ENCODE results near the gene ATP8B3.

The ATP8B3 gene

DNA sequence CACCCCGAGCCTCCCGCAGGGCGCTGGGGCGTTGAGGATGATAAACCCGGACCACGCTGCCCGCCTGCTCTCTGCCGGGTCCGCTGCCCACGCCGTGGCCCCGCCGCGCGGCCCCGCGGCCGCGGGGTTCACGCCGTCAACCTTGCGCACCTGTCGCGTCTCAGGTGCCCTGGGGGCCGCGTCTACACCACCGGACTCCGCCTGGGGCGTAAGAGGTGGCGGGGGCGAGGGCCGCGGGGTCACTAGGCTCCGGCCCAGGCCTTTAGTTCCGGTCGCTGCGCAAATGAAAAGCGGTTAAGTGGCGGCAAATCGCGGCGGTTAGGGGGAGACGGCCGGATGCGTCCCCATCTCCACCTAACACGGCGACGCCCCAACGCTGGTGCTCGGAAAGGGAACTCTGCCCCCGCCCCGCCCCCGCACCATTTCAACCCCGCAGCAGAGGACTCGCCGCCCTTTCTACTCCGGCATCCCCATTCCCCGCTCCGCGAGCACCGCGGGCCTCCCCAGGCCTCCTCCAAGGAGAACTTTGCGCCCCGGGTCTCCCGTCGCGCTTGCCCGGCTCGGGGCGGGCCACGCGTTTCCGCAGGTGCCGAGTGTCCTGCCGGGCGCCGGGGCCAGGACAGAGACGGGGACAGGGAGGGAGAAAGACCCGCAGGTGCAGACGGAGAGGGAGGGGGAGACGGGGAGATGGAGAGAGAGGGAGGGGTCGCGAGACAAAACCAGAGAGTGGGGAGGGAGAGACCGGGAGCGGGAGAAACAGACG lies 54.4 kb downstream of the ATP8B3 start:
- no peak for DNase-seq (ENCODE audit: low read depth in 3 of 3)

DNA sequence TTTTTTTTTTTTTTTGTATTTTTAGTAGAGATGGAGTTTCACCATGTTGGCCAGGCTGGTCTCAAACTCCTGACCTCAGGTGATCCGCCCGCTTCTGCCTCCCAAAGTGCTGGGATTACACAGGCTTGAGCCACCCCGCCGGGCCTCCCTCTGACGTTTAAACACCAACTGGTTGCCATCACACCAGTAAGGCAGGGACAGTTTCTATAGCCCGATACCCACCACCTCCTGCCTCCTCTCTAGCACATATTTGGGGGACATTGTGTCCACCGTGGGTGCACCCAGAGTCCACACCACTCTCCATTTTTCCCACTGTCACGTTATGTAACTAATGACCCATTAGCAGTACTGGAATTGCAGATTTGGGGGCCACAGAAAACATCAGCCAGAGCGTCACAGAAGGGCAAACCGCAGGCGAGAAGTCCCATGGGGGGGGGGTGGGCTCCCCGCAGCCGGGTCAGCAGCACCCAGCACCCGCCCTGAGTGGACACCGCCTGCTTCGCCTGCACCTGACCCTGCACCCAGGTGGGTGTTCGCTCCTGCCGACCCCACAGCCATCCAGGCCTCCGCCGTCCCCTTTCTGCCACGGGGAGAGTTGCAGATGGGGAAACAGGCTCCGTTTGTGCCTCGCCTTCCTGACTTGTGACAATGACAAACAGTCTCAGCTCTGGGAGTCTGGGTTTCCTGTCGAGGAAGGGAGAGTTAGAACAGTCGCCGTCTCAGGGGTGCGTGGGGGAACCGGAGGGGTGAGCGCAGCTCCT lies 55.2 kb downstream of the ATP8B3 start:
- no peak for DNase-seq (ENCODE audit: low read depth in 3 of 3)

GRCh38 chr19:1756264-1756663 lies 55.8 kb downstream of the ATP8B3 start:
- DNase-seq (ENCODE audit: low read depth in 3 of 3), result no peak

- DNase-seq (ENCODE audit: low read depth in 3 of 3), result no peak
Measured at GRCh38 chr19:1755467-1756171, 56.5 kb downstream of the ATP8B3 start.

GRCh38 chr19:1754636-1755466 lies 57.2 kb downstream of the ATP8B3 start:
- DNase-seq (ENCODE audit: low read depth in 3 of 3), result no peak

DNA sequence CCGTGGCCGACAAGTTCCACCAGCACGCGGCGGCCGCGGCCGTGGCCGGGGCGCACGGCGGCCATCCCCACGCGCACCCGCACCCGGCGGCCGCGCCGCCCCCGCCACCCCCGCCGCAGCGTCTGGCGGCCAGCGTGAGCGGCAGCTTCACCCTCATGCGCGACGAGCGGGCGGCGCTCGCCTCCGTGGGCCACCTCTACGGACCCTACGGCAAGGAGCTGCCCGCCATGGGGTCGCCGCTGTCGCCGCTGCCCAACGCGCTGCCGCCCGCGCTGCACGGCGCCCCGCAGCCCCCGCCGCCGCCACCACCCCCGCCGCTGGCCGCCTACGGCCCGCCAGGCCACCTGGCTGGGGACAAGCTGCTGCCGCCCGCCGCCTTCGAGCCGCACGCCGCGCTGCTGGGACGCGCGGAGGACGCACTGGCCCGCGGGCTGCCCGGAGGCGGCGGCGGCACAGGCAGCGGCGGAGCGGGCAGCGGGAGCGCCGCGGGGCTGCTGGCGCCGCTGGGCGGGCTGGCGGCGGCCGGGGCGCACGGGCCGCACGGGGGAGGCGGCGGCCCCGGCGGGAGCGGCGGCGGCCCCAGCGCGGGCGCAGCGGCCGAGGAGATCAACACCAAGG lies 57.9 kb downstream of the ATP8B3 start:
- DNase-seq (ENCODE audit: low read depth in 3 of 3), result no peak

DNA sequence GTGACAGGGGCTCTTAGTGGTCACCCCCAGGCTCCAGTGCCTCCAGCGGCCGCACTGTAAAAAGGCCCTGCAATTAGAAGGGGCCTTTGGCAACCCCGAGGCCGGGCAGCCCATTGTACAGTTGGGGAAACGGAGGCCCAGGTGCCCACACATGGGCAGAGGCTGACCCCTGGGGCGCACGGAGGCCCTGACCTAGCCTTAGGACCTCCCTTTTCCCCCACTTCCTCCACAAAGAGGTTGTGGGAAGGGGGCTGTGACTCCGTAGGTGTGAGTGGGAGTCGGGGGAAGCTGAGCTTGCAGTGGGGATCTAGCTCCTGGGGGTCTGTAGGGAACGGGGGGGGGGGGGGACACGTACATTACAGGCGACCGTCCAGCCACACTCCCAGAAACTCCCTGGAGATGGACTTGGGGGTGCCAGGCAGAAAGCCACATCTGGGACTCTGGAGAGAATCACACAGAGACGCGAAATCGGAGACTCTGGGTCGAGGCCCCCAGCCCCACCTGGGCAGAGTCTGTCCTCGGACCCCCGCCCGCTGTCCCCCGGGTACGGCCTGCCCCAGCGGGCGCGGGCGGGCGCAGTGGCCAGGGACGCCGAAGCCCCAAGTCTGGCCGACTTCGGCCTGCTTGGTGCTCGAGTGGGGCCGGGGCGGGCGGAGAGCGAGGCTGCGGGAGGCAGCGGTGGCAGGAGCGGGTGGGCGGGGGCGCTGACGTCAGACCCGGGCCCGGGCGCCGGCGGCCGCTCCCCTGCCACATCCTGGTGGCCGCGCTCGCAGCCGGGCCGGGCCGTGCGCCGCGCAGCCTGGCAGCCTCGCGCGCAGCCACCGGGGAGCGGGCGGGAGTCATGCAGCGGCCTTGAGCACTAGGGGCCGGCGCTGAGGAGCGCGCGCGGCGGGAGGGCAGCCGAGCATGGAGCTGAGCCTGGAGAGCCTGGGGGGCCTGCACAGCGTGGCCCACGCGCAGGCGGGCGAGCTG lies 59.0 kb downstream of the ATP8B3 start, which contains the start of gene ONECUT3:
ONECUT3 (plus strand) TSS at position 750 of the 972 bp plus-strand sequence; CDS start at position 907, 157 bp downstream.
- no peak for DNase-seq (ENCODE audit: low read depth in 3 of 3)

GRCh38 chr19:1752009-1752756 lies 59.9 kb downstream of the ATP8B3 start:
- DNase-seq (ENCODE audit: low read depth in 3 of 3), result no peak

DNA sequence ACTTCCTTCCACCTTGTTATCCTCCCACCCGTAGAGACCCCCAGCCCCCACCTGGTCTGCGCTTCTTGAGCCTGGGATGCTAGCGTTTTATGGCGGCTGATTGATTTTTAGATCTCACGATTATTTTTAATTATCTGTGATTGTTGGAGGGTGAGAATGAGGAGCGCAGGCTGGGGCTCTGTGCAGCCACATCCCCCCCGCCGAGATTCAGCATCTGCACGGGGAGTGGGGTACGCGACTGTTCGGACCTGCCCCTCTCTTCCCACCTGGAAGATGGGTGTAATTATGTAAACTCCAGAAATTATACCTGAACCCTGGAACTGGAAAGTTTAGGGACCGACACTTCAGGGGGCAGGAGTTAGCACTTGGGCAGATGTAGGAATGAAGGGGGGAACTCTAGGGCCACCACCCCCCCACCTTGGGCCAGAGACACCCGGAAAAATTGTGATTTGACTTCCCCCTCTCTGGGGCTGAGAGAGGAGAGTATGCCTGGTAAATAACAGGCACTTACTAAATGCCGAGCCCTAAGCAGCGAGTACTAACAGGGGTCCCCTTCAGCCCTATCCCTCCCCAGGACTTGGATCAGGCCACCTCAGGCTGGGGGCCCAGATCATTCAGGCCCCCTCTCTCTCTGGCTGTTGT lies 60.6 kb downstream of the ATP8B3 start:
- DNase-seq (ENCODE audit: low read depth in 3 of 3), result no peak

- no peak for DNase-seq (ENCODE audit: low read depth in 3 of 3)
Measured at GRCh38 chr19:1750343-1751021, 61.6 kb downstream of the ATP8B3 start.

DNA sequence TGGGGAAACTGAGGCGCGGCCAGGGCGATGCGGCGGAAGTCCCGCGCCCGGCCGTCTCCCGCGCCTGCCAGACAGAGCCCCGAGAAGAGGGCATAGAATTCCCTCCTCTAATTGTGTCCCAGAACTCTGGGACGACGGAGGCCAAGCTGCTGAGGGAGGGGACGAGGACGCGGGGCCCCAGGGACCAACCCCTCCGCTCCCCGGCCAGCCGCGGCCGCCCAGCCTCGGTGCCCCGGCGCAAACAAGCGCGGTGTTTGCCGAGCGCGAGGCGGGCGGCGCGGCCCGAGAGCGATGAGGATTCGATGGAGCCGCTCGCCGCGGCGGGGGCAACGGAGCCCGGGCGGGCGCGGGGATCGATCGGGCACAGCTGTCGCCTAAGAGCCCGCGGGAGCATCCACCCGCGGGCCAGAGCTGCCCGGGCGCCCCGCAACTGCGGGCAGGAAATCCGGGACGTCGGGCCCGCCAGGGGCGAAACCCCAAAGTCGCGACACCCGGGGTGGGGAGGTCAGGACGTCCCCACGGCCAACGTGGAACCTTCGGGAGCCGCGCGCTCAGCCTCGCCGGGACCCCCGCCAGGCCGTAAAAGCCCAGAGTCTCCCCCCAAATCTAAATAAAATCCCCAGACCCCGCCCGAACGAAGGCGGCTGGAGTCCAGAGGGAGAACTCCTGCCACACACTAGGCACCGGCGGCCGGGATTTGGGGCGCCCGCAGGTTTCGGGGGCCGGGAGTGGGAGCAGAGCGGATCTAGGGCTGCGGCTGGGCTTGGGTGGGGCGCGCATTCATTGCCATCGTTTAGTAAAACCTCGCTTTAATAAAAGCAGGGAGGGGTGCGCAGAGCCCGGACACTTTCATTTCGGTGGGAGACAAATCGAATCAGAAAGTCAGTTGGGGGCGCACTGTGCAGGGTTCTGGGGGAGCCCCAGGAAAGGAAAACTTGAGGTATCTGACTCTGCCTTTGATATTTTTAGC lies 62.4 kb downstream of the ATP8B3 start:
- no peak for DNase-seq (ENCODE audit: low read depth in 3 of 3)

- DNase-seq (ENCODE audit: low read depth in 3 of 3), result no peak
Measured at GRCh38 chr19:1748873-1749341, 63.2 kb downstream of the ATP8B3 start.

GRCh38 chr19:1748115-1748872 lies 63.8 kb downstream of the ATP8B3 start:
- no peak for DNase-seq (ENCODE audit: low read depth in 3 of 3)

GRCh38 chr19:1747285-1748114 lies 64.6 kb downstream of the ATP8B3 start:
- peak in 1 of 3 donors; percentile 16 for DNase-seq (ENCODE audit: low read depth in 3 of 3)

Data from stimulated activated CD4-positive, alpha-beta T cell treated with anti-CD3 and anti-CD28 coated beads, TNF-alpha, amount 100 ng/mL, for 48 hours (primary cell).